Esophagus muscularis mucosa (tissue), 4 donors: ENCODE data around the gene TMEM243.

Source experiments
- CTCF ChIP-seq, 3 experiments: fragments of 200-600 bp in 2 of 3; fragments of 450-650 bp in 1 of 3; sonication (generic) in 2 of 3; IDR thresholded peaks; one replicate each; pipeline ENCODE4 v1.5.1; 2017 to 2019; ENCODE audit warnings: antibody characterized with exemption in 3 of 3, mild to moderate bottlenecking in 2 of 3, moderate library complexity in 1 of 3
- EP300 ChIP-seq: sonication (generic); formaldehyde crosslinking; IDR thresholded peaks from one replicate; pipeline ENCODE4 v1.6.1; 2017; ENCODE audit warnings: antibody characterized with exemption
- POLR2A ChIP-seq: fragments of 450-650 bp; IDR thresholded peaks from one replicate; pipeline ENCODE4 v1.6.1; 2017; ENCODE audit warnings: antibody characterized with exemption, moderate library complexity, mild to moderate bottlenecking, low read depth
- POLR2AphosphoS5 ChIP-seq, 2 donors: sonication (generic); formaldehyde crosslinking; IDR thresholded peaks; one replicate each; pipeline ENCODE4 v1.6.1; 2017; ENCODE audit warnings: antibody characterized with exemption in 2 of 2

GRCh38 chr7:87171282-87171934, 48.1 kb downstream of the TMEM243 start:
- TF ChIP-seq EP300 (no peak), CTCF (IDR thresholded peaks at IDR 0.05) (no peak), POLR2A (no peak), POLR2AphosphoS5 (IDR thresholded peaks at IDR 0.05) (no peak)
